K562 (cell line): ENCODE data around the gene NPC1L1.

Experiments used
- CHD4 ChIP-seq: fragments of 200-600 bp; sonication (generic); IDR thresholded peaks from 3 replicates; pipeline ENCODE4 v1.6.1; 2012; ENCODE audit warnings: low read depth, mild to moderate bottlenecking, mixed read lengths, low read length, inconsistent platforms; ENCODE audit not compliant: insufficient read depth, insufficient replicate concordance, poor library complexity, severe bottlenecking
- FOXA1 ChIP-seq: fragments of 450-650 bp; IDR thresholded peaks from 2 replicates; pipeline ENCODE4 v1.6.1; 2016; ENCODE audit warnings: mild to moderate bottlenecking, borderline replicate concordance
- NRF1 ChIP-seq, 2 experiments: fragments of 450-650 bp; IDR thresholded peaks in 1 of 2; conservative IDR thresholded peaks in 1 of 2; 2 replicates each; pipeline ENCODE4 v1.6.1; 2014; ENCODE audit warnings: mild to moderate bottlenecking in 2 of 2
- PCBP1 ChIP-seq: fragments of 200-400 bp; formaldehyde crosslinking; IDR thresholded peaks from 2 replicates; pipeline ENCODE4 v1.6.1; 2018; ENCODE audit warnings: mild to moderate bottlenecking, low read depth, low read length; ENCODE audit not compliant: poor library complexity, severe bottlenecking
- SRSF1 ChIP-seq: fragments of 200-400 bp; formaldehyde crosslinking; IDR thresholded peaks from 2 replicates; pipeline ENCODE4 v1.6.1; 2017; ENCODE audit warnings: mild to moderate bottlenecking, low read depth, low read length, moderate library complexity
- ZBTB1 ChIP-seq: sonication (generic); formaldehyde crosslinking; IDR thresholded peaks from 2 replicates; pipeline ENCODE4 v1.8.1; 2023; ENCODE audit warnings: missing genetic modification reagents, low read depth, mild to moderate bottlenecking, borderline replicate concordance
- TF ChIP-seq, protein P1 (sequence below), 2 experiments: fragments of 450-650 bp; formaldehyde crosslinking in 1 of 2; IDR thresholded peaks; 2 replicates each; pipeline versions ENCODE4 v1.4.0 to v1.6.1; 2014 to 2020; ENCODE audit warnings: mild to moderate bottlenecking in 2 of 2, borderline replicate concordance in 1 of 2, low read depth in 1 of 2

DNA sequence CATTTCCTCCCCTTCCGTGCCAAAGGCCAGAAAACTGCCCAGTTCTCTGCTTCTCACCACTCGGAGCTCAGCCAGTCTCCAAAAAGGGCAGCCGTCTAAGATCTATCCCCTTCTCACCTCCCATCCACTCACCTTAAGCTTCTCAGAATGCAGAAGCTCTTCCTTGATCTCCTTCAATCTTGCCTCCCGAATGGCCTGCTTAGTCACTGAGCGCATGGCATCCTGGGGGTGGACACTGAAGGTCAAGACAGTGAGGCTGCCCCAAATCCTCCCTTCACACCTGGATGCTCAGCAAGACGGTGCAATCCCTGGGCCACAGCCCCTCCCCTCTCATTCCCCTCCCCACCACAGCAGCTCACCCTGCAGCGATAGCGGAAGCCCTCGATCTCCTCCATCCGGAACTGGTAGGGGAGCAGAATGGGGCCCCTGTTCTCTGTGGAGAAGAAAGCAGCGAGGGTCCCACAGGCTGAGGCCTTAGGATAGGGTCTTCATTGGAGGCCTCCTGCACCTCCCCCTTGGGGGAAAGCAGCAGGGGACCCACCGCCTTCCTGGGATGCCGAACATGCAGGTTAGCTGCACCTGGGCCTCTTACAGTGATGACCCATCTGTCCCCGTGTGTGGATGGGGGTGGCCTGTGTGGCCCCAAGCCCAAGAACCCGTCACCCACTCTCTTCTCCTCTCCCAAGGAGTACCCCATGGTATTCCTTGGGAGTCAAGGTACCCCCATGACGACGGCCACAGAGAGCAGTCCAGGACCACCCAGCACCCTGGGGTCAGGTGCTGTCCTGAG, 27.8 kb upstream of the NPC1L1 start:
- no peak for TF ChIP-seq ZBTB1 (CRISPR knock-in tag)
- no peak for TF ChIP-seq PCBP1
- no peak for TF ChIP-seq FOXA1
- no peak for TF ChIP-seq SRSF1
- TF ChIP-seq, protein P1, sequence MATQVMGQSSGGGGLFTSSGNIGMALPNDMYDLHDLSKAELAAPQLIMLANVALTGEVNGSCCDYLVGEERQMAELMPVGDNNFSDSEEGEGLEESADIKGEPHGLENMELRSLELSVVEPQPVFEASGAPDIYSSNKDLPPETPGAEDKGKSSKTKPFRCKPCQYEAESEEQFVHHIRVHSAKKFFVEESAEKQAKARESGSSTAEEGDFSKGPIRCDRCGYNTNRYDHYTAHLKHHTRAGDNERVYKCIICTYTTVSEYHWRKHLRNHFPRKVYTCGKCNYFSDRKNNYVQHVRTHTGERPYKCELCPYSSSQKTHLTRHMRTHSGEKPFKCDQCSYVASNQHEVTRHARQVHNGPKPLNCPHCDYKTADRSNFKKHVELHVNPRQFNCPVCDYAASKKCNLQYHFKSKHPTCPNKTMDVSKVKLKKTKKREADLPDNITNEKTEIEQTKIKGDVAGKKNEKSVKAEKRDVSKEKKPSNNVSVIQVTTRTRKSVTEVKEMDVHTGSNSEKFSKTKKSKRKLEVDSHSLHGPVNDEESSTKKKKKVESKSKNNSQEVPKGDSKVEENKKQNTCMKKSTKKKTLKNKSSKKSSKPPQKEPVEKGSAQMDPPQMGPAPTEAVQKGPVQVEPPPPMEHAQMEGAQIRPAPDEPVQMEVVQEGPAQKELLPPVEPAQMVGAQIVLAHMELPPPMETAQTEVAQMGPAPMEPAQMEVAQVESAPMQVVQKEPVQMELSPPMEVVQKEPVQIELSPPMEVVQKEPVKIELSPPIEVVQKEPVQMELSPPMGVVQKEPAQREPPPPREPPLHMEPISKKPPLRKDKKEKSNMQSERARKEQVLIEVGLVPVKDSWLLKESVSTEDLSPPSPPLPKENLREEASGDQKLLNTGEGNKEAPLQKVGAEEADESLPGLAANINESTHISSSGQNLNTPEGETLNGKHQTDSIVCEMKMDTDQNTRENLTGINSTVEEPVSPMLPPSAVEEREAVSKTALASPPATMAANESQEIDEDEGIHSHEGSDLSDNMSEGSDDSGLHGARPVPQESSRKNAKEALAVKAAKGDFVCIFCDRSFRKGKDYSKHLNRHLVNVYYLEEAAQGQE (IDR thresholded peaks at IDR 0.05; ENCODE audit: borderline replicate concordance) = no peak
- TF ChIP-seq, protein P1 (CRISPR knock-in tag; IDR thresholded peaks at IDR 0.05; ENCODE audit: low read depth) = no peak
- TF ChIP-seq NRF1 (conservative IDR thresholded peaks at IDR 0.05 in 1 of 2, IDR thresholded peaks at IDR 0.05 in 1 of 2) = no peak
- no peak for TF ChIP-seq CHD4
